ENCODE results near the gene PTGR1. TPM values are rescaled to one million over a fixed set of nuclear protein-coding genes. Genes with fewer than 3 reads are reported as not detected.

The PTGR1 gene
- polyA plus RNA-seq, 1 of the 3 experiments (the other 2 are of a cell fraction), result 33.0 TPM

- no peak overlapping the region for H3K4me2 ChIP-seq
- POLR2A ChIA-PET, result interaction anchor here (1.0 kb wide), 1 partner anchor 20 kb away, joined by 3 read pairs; the partner anchor contains the start of gene DNAJC25
Observed at GRCh38 chr9:111610845-111611244, 11.4 kb upstream of the PTGR1 start.

More at GRCh38 chr9:111610845-111611244, 11.4 kb upstream of the PTGR1 start:
- no peak overlapping the region for H3K9ac ChIP-seq
- no peaks in the 10 kb centered on the region for H3F3A ChIP-seq (replicated peaks; ENCODE audit: insufficient read depth)
- no peaks in the 10 kb centered on the region for H3K27me3 ChIP-seq (ENCODE audit: insufficient read depth)
- no peak overlapping the region for H3K27ac ChIP-seq (ENCODE audit: low read depth in 2 of 2, low read length in 1 of 2)
- H2AFZ ChIP-seq (ENCODE audit: low read depth), result no peak overlapping the region
- no peaks in the 10 kb centered on the region for H3K9me3 ChIP-seq
- no peak overlapping the region for H3K4me3 ChIP-seq (ENCODE audit: low read depth in 2 of 2, low read length in 1 of 2)
- no peaks in the 10 kb centered on the region for H3K9me2 ChIP-seq
- H3K4me1 ChIP-seq (ENCODE audit: control insufficient read depth in 1 of 2, insufficient read depth in 2 of 2, low read depth in 1 of 2, low read length in 1 of 2), result no peaks in the 10 kb centered on the region
- WGBS (ENCODE audit: low lambda C conversion rate), result 78% methylated on average over 7 of the region's 7 CpGs
- TF ChIP-seq FOSL2 (IDR thresholded peaks at IDR 0.05; ENCODE audit: borderline replicate concordance, low read depth) (no peak), PBX3 (IDR thresholded peaks at IDR 0.05) (no peak), POLR2AphosphoS5 (IDR thresholded peaks at IDR 0.05; ENCODE audit: low read depth, low read length) (no peak), USF1 (IDR thresholded peaks at IDR 0.05; ENCODE audit: borderline replicate concordance, low read depth) (no peak), RXRA (IDR thresholded peaks at IDR 0.05; ENCODE audit: borderline replicate concordance, low read depth) (no peak), EP300 (IDR thresholded peaks at IDR 0.05; ENCODE audit: borderline replicate concordance in 1 of 2, low read depth in 1 of 2, low read length in 1 of 2) (no peak), USF2 (IDR thresholded peaks at IDR 0.05; ENCODE audit: borderline replicate concordance, low read depth, low read length) (no peak), RAD21 (IDR thresholded peaks at IDR 0.05; ENCODE audit: low read length) (no peak), EZH2phosphoT487 (IDR thresholded peaks at IDR 0.05; ENCODE audit: borderline replicate concordance, low read depth) (no peak), TCF12 (IDR thresholded peaks at IDR 0.05) (no peak), MXI1 (IDR thresholded peaks at IDR 0.05; ENCODE audit: low read depth, low read length) (no peak), CTCF (IDR thresholded peaks at IDR 0.05) (no peak), YY1 (IDR thresholded peaks at IDR 0.05; ENCODE audit: low read depth) (no peak), SIN3A (IDR thresholded peaks at IDR 0.05; ENCODE audit: borderline replicate concordance, low read depth, low read length) (no peak), GABPA (IDR thresholded peaks at IDR 0.05; ENCODE audit: low read depth) (no peak), RFX5 (IDR thresholded peaks at IDR 0.05; ENCODE audit: low read length) (no peak), NRF1 (IDR thresholded peaks at IDR 0.05; ENCODE audit: low read depth, low read length) (no peak)
- no peaks in the 10 kb centered on the region for H4K20me1 ChIP-seq (ENCODE audit: insufficient read depth)
- CTCF ChIA-PET, result interaction anchor here (0.6 to 5.6 kb wide), 3 partner anchors 11 to 108 kb away, joined by 3 to 18 read pairs (median 6); no protein-coding TSS in a partner anchor
- H3K79me2 ChIP-seq (ENCODE audit: insufficient read depth), result no peaks in the 10 kb centered on the region
- no peaks in the 10 kb centered on the region for H3K36me3 ChIP-seq (replicated peaks in 1 of 2; ENCODE audit: control insufficient read depth in 1 of 2, insufficient read depth in 2 of 2, low read length in 1 of 2)
- no peak for DNase-seq

Data from SK-N-SH (cell line).